Peyer's patch (tissue), 4 donors: ENCODE results near the gene XPOT. TPM values are rescaled to one million over a fixed set of nuclear protein-coding genes. Genes with fewer than 3 reads are reported as not detected.

Experiments used
- DNase-seq, 3 donors: peaks; one replicate each; pipeline ENCODE4 v3.0.0-alpha.2; 2017 to 2019
- H3K27ac ChIP-seq, 4 donors: fragments of 200-600 bp; sonication (generic); one replicate each; pipeline ENCODE4 v1.5.1; 2016 to 2019
- H3K27me3 ChIP-seq, 2 donors: fragments of 200-600 bp; sonication (generic); one replicate each; pipeline ENCODE4 v1.5.1; 2019
- H3K36me3 ChIP-seq, 3 donors: fragments of 200-600 bp; sonication (generic); one replicate each; pipeline ENCODE4 v1.5.1; 2016 to 2019
- H3K4me1 ChIP-seq, 4 donors: fragments of 200-600 bp; sonication (generic); one replicate each; pipeline ENCODE4 v1.5.1; 2016 to 2019
- H3K4me3 ChIP-seq, 4 donors: fragments of 200-600 bp; sonication (generic); 1 replicate in 3 of 4; 2 replicates in 1 of 4; pipeline ENCODE4 v1.5.1; 2016 to 2019; ENCODE audit warnings: mild to moderate bottlenecking in 1 of 4
- H3K9me3 ChIP-seq, 4 donors: fragments of 200-600 bp; sonication (generic); one replicate each; pipeline ENCODE4 v1.5.1; 2016 to 2019; ENCODE audit warnings: mild to moderate bottlenecking in 1 of 4
- CTCF ChIP-seq, 6 experiments: fragments of 450-650 bp in 4 of 6; fragments of 200-600 bp in 2 of 6; sonication (generic) in 1 of 6; IDR thresholded peaks; one replicate each; pipeline ENCODE4 v1.5.1; 2017 to 2019; ENCODE audit warnings: antibody characterized with exemption in 6 of 6, mild to moderate bottlenecking in 3 of 6, moderate library complexity in 1 of 6
- POLR2A ChIP-seq, 2 donors: fragments of 450-650 bp; IDR thresholded peaks; one replicate each; pipeline ENCODE4 v1.5.1; 2017; ENCODE audit warnings: antibody characterized with exemption in 2 of 2, mild to moderate bottlenecking in 2 of 2, moderate library complexity in 2 of 2
- small RNA-seq, 2 donors: library from RNA; depleted of rRNA; stranded (forward); fragments of <200 nt; gene quantifications; one replicate each; pipeline ENCODE3, GENCODE V24; 2016
- total RNA-seq, 4 donors: library from RNA; depleted of rRNA; stranded (reverse); fragments of >200 nt; gene quantifications; one replicate each; pipeline ENCODE4 v1.1.0, GENCODE V29; 2016

XPOT gene
- total RNA-seq, 4 donors from 2014 or later: 15.6 to 73.4 (median 24.8) TPM

- H3K4me1 ChIP-seq: no peaks in the 10 kb centered on the region
- H3K27me3 ChIP-seq: no peaks in the 10 kb centered on the region
- no peak for TF ChIP-seq POLR2A (IDR thresholded peaks at IDR 0.05)
- no peak for TF ChIP-seq CTCF (IDR thresholded peaks at IDR 0.05)
- H3K36me3 ChIP-seq: peaks cover 0 to 98% (median 0%) of the 10 kb centered on the region in 3 donors
- DNase-seq: no peak
- no peak overlapping the region for H3K27ac ChIP-seq
- no peak overlapping the region for H3K4me3 ChIP-seq
- no peaks in the 10 kb centered on the region for H3K9me3 ChIP-seq
These were observed 91.0 kb downstream of the XPOT start for GRCh38 chr12:64494998-64495729.

- H3K4me3 ChIP-seq: no peak overlapping the region
- no peaks in the 10 kb centered on the region for H3K27me3 ChIP-seq
- no peak for DNase-seq
- H3K4me1 ChIP-seq: no peaks in the 10 kb centered on the region
- peaks cover 0 to 93% (median 0%) of the 10 kb centered on the region in 3 donors for H3K36me3 ChIP-seq
- no peaks in the 10 kb centered on the region for H3K9me3 ChIP-seq
- TF ChIP-seq CTCF (IDR thresholded peaks at IDR 0.05): no peak
- TF ChIP-seq POLR2A (IDR thresholded peaks at IDR 0.05): no peak
- no peak overlapping the region for H3K27ac ChIP-seq
These were observed 92.7 kb downstream of the XPOT start for GRCh38 chr12:64496839-64497400.

GRCh38 chr12:64497484-64497883 lies 93.3 kb downstream of the XPOT start:
- no peak for TF ChIP-seq POLR2A (IDR thresholded peaks at IDR 0.05)
- no peak for TF ChIP-seq CTCF (IDR thresholded peaks at IDR 0.05)
- no peaks in the 10 kb centered on the region for H3K4me1 ChIP-seq
- H3K4me3 ChIP-seq: no peak overlapping the region
- H3K27ac ChIP-seq: no peak overlapping the region
- H3K27me3 ChIP-seq: no peaks in the 10 kb centered on the region
- no peaks in the 10 kb centered on the region for H3K9me3 ChIP-seq
- no peak for DNase-seq
- peaks cover 0 to 89% (median 0%) of the 10 kb centered on the region in 3 donors for H3K36me3 ChIP-seq

- no peak for DNase-seq
- Histone ChIP-seq H3K4me3 (no peak overlapping the region), H3K4me1 (no peaks in the 10 kb centered on the region), H3K27me3 (no peaks in the 10 kb centered on the region), H3K9me3 (no peaks in the 10 kb centered on the region), H3K36me3 (peaks cover 0 to 85% (median 0%) of the 10 kb centered on the region in 3 donors), H3K27ac (no peak overlapping the region)
- TF ChIP-seq CTCF (IDR thresholded peaks at IDR 0.05) (no peak), POLR2A (IDR thresholded peaks at IDR 0.05) (no peak)
These were observed 93.7 kb downstream of the XPOT start for GRCh38 chr12:64497903-64498302.

GRCh38 chr12:64500394-64500793 lies 96.2 kb downstream of the XPOT start:
- peaks cover 0 to 60% (median 0%) of the 10 kb centered on the region in 3 donors for H3K36me3 ChIP-seq
- no peak overlapping the region for H3K27ac ChIP-seq
- DNase-seq: no peak
- no peaks in the 10 kb centered on the region for H3K9me3 ChIP-seq
- H3K27me3 ChIP-seq: no peaks in the 10 kb centered on the region
- TF ChIP-seq CTCF (IDR thresholded peaks at IDR 0.05) (no peak), POLR2A (IDR thresholded peaks at IDR 0.05) (no peak)
- H3K4me3 ChIP-seq: no peak overlapping the region
- no peaks in the 10 kb centered on the region for H3K4me1 ChIP-seq

Small RNAs within 50 kb of the gene (small RNA-seq; reads per million reads assigned to genes)
- 0 reads per million in 2 donors for gene RF01210

Other genes with a start within 250 kb of the XPOT start
- 10 to 100 TPM in 1 of 4 donors, 1 to 10 TPM in 3; 1.6 to 21.3 (median 9.6) TPM for gene KICS2, start 182.1 kb upstream of the XPOT start, total RNA-seq
- gene C12orf56, start 13.6 kb upstream of the XPOT start, total RNA-seq: not detected
- 10 to 100 TPM; 24.9 to 38.0 (median 30.2) TPM for gene TBK1, start 47.7 kb downstream of the XPOT start, total RNA-seq
- gene RASSF3, start 206.1 kb downstream of the XPOT start, total RNA-seq: 10 to 100 TPM; 14.3 to 60.2 (median 27.2) TPM